ENCODE measurements around the gene KLHL6. TPM values are rescaled to one million over a fixed set of nuclear protein-coding genes. Genes with fewer than 3 reads are reported as not detected.
"Not testable (repeated sequence)": the region's sequence is repeated elsewhere in the genome, so short reads cannot be mapped to it uniquely, and the experiment has no call there.

The KLHL6 gene
- total and polyA plus RNA-seq, 8 donors: 0.58 to 5.7 (median 1.5) TPM

DNA sequence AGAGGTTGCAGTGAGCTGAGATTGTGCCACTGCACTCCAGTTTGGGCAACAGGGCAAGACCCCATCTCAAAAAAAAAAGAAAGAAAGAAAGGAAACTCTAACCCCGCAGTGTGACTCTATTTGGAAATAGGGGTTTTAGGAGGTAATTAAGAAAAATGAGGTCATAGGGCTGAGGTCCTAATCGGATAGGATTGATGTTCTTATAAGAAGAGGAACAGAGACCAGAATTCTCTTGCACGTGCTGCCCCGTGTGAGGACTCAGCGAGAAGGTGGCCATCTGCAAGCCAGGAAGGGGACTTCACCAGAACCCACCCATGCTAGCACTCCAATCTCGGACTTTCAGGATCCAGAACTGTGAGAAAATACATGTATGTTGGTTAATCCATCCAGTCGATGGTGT, 25.8 kb downstream of the KLHL6 start:
- intact Hi-C loops (cut with DNase I; ENCODE audit: low total_unique reads): no loop called here
- no peaks in the 10 kb centered on the region for H3K36me3 ChIP-seq
- H3K9me3 ChIP-seq: no peaks in the 10 kb centered on the region
- H3K27ac ChIP-seq: peak overlapping the region in 1 of 5 donors; percentile 21
- 87 to 95% (median 88%) methylated on average over 7 of the region's 7 CpGs for WGBS, 5 donors
- H3K4me1 ChIP-seq: no peaks in the 10 kb centered on the region
- no peak overlapping the region for H3K4me3 ChIP-seq
- no peaks in the 10 kb centered on the region for H3K27me3 ChIP-seq
- no peak for TF ChIP-seq EP300 (IDR thresholded peaks at IDR 0.05)
- TF ChIP-seq, protein P1, sequence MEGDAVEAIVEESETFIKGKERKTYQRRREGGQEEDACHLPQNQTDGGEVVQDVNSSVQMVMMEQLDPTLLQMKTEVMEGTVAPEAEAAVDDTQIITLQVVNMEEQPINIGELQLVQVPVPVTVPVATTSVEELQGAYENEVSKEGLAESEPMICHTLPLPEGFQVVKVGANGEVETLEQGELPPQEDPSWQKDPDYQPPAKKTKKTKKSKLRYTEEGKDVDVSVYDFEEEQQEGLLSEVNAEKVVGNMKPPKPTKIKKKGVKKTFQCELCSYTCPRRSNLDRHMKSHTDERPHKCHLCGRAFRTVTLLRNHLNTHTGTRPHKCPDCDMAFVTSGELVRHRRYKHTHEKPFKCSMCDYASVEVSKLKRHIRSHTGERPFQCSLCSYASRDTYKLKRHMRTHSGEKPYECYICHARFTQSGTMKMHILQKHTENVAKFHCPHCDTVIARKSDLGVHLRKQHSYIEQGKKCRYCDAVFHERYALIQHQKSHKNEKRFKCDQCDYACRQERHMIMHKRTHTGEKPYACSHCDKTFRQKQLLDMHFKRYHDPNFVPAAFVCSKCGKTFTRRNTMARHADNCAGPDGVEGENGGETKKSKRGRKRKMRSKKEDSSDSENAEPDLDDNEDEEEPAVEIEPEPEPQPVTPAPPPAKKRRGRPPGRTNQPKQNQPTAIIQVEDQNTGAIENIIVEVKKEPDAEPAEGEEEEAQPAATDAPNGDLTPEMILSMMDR (IDR thresholded peaks at IDR 0.05): no peak
- no peak for TF ChIP-seq POLR2A (IDR thresholded peaks at IDR 0.05)
- TF ChIP-seq POLR2AphosphoS5 (IDR thresholded peaks at IDR 0.05): no peak
- no peak for DNase-seq

DNA sequence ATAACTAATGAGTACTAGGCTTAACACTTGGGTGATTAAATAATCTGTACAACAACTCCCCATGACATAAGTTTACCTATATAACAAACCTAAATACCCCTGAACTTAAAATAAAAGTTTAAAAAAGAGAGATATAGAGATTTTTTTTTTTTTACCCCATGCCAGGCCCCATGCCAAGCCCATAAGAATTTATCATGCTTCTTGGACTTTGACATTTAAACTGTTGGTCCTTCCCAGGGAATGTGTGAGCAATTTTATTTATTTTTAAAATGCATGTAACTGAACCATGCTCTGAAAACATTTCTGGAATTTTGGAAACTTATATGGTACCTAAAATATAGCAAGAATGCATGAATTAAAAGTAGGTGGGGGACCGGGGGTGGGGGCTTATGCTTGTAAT, 26.3 kb downstream of the KLHL6 start:
- H3K4me3 ChIP-seq: no peak overlapping the region
- no peaks in the 10 kb centered on the region for H3K4me1 ChIP-seq
- no peaks in the 10 kb centered on the region for H3K27me3 ChIP-seq
- no peak for DNase-seq
- H3K36me3 ChIP-seq: no peaks in the 10 kb centered on the region
- no peak overlapping the region for H3K27ac ChIP-seq
- WGBS, 5 donors: 76 to 97% (median 85%) methylated on average over 1 of the region's 1 CpG
- TF ChIP-seq EP300 (IDR thresholded peaks at IDR 0.05): no peak
- no peak for TF ChIP-seq POLR2AphosphoS5 (IDR thresholded peaks at IDR 0.05)
- TF ChIP-seq, protein P1 (IDR thresholded peaks at IDR 0.05): no peak
- intact Hi-C loops (cut with DNase I; ENCODE audit: low total_unique reads): no loop called here
- H3K9me3 ChIP-seq: no peaks in the 10 kb centered on the region

DNA sequence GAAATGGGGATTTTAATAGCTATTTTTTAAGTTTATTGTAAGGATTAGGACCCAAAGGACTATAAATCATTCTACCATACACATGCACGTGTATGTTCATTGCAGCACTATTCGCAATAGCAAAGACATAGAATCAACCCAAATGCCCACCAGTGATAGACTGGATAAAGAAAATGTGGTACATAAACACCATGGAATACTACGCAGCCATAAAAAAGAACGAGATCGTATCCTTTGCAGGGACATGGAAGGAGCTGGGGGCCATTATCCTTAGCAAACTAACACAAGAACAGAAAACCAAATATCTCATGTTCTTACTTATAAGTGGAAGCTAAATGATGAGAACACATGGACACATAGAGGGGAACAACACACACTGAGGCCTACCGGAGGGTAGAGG, 26.7 kb downstream of the KLHL6 start:
- H3K4me1 ChIP-seq; H3K27ac ChIP-seq; DNase-seq; H3K27me3 ChIP-seq; H3K9me3 ChIP-seq; intact Hi-C loops (cut with DNase I; ENCODE audit: low total_unique reads); H3K36me3 ChIP-seq; H3K4me3 ChIP-seq: not testable (repeated sequence)
- WGBS, 5 donors: 88 to 97% (median 96%) methylated on average over 6 of the region's 6 CpGs

DNA sequence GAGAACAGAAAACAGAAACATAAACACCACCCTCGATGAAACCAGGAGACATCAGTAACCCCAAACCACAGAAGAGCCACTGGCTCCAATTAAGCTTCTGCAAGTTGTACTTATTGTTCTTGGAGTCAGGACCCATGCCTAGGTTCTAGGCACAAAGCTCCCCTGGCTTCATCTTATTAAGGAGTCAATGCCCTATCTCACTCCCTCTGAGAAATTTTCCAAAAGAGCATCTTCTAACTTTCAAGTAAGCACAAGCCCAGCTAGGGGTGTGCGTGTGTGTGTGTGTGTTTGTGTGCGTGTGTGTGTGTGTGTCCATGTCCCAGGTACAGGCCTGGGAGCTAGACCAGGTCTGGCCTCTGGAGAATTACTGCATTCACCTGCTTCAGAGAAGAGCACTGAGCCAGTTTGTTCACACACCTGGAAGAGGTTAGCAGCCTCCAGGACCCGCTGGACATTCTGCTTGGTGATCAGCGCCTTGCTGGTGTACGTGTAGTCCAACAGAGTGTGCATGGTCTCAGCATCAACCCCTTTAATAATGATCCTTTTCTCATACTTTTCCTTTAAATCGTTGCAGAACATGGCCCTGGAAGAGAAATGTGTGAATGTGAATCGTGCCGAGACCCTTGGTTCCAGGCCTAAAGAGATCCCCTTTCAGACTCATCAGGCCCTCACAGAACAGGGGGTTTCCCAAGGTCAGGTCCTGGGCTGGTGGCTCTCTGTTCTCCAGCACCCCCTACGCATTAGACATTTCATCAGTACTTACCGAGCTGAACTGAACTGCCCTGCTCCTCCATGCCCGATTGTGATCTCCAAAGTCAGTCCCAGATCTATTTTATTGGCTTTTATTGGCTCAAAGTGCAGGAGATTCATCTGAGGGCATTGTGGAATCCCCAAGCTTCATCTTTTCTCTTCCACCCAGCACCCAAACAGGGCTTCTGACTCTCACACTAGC, 27.8 kb downstream of the KLHL6 start:
- intact Hi-C loops (cut with DNase I; ENCODE audit: low total_unique reads): no loop called here
- no peak for TF ChIP-seq POLR2AphosphoS5 (IDR thresholded peaks at IDR 0.05)
- TF ChIP-seq, protein P1 (IDR thresholded peaks at IDR 0.05): no peak
- no peak for TF ChIP-seq POLR2A (IDR thresholded peaks at IDR 0.05)
- no peak for DNase-seq
- H3K27ac ChIP-seq: peak overlapping the region in 2 of 5 donors; percentile 3 to 56
- no peaks in the 10 kb centered on the region for H3K4me1 ChIP-seq
- H3K4me3 ChIP-seq: no peak overlapping the region
- H3K36me3 ChIP-seq: no peaks in the 10 kb centered on the region
- WGBS, 5 donors: 88 to 92% (median 90%) methylated on average over 12 of the region's 12 CpGs
- no peaks in the 10 kb centered on the region for H3K27me3 ChIP-seq
- no peaks in the 10 kb centered on the region for H3K9me3 ChIP-seq

DNA sequence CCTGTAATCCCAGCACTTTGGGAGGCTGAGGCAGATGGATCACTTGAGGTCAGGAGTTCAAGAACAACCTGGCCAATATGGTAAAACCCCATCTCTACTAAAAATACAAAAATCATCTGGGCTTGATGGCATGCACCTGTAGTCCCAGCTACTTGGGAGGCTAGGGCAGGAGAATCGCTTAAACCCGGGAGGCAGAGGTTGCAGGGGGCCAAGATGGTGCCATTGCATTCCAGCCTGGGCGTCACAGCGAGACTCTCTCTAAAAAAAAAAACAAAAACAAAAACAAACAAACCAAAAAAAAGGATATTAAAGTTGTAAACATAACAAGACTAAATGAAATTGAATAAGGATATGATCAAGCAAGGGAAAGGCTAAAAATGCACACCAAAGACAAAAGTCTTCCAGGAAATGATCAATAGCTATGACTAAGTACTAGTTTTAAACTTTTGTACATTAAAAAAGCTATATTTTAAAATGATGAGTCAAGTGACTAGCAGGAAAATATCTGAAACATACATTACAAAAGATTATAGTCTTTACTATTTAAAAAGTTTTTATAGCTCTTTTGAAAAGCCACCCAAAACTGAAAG, 28.6 kb downstream of the KLHL6 start:
- no peak for DNase-seq

More for the DNA sequence above, 28.6 kb downstream of the KLHL6 start:
- intact Hi-C loops (cut with DNase I; ENCODE audit: low total_unique reads): no loop called here
- peak overlapping the region in 2 of 5 donors; percentile 3 to 26 for H3K27ac ChIP-seq
- TF ChIP-seq POLR2A (IDR thresholded peaks at IDR 0.05) (no peak), EP300 (IDR thresholded peaks at IDR 0.05) (no peak), POLR2AphosphoS5 (IDR thresholded peaks at IDR 0.05) (no peak)
- TF ChIP-seq, protein P1 (IDR thresholded peaks at IDR 0.05): no peak
- no peaks in the 10 kb centered on the region for H3K36me3 ChIP-seq
- 87 to 93% (median 92%) methylated on average over 4 of the region's 4 CpGs for WGBS, 5 donors
- H3K27me3 ChIP-seq: no peaks in the 10 kb centered on the region
- H3K9me3 ChIP-seq: no peaks in the 10 kb centered on the region
- no peaks in the 10 kb centered on the region for H3K4me1 ChIP-seq
- no peak overlapping the region for H3K4me3 ChIP-seq

Data from stomach (tissue), 9 donors.